Measurements from ENCODE around the gene YDJC.

The YDJC gene

GRCh38 chr22:21606775-21607174 lies 23.0 kb downstream of the YDJC start:
- peak overlapping the region; percentile 58; the same call in 1 of the 2 replicates for H3K27ac ChIP-seq
- no peak for DNase-seq (ENCODE audit: low spot score)
- POLR2A ChIA-PET (ENCODE audit: low non-redundant PET): no interaction called here
- CTCF ChIA-PET: no interaction called here
- no peak for TF ChIP-seq CTCF (conservative IDR thresholded peaks at IDR 0.05; ENCODE audit: low read depth)

GRCh38 chr22:21605887-21606564 lies 23.8 kb downstream of the YDJC start:
- POLR2A ChIA-PET (ENCODE audit: low non-redundant PET): no interaction called here
- peak overlapping the region; percentile 58; the same call in 1 of the 2 replicates for H3K27ac ChIP-seq
- no peak for TF ChIP-seq CTCF (conservative IDR thresholded peaks at IDR 0.05; ENCODE audit: low read depth)
- DNase-seq (ENCODE audit: low spot score): no peak
- CTCF ChIA-PET: interaction anchor here (0.7 kb wide), 1 partner anchor 19 kb away, joined by 4 read pairs; no protein-coding TSS in a partner anchor

- no peak for TF ChIP-seq CTCF (conservative IDR thresholded peaks at IDR 0.05; ENCODE audit: low read depth)
- CTCF ChIA-PET: no interaction called here
- DNase-seq (ENCODE audit: low spot score): no peak
- no peak overlapping the region for H3K27ac ChIP-seq
- POLR2A ChIA-PET (ENCODE audit: low non-redundant PET): no interaction called here
Observed at GRCh38 chr22:21603973-21604372, 25.8 kb downstream of the YDJC start.

- TF ChIP-seq CTCF (conservative IDR thresholded peaks at IDR 0.05; ENCODE audit: low read depth): no peak
- POLR2A ChIA-PET (ENCODE audit: low non-redundant PET): no interaction called here
- H3K27ac ChIP-seq: no peak overlapping the region
- CTCF ChIA-PET: interaction anchor here (0.7 kb wide), 1 partner anchor 28 kb away, joined by 3 read pairs; no protein-coding TSS in a partner anchor
- DNase-seq (ENCODE audit: low spot score): no peak
Observed at GRCh38 chr22:21602579-21602978, 27.2 kb downstream of the YDJC start.

GRCh38 chr22:21599053-21599893 lies 30.5 kb downstream of the YDJC start:
- POLR2A ChIA-PET (ENCODE audit: low non-redundant PET): no interaction called here

More at GRCh38 chr22:21599053-21599893, 30.5 kb downstream of the YDJC start:
- no peak for TF ChIP-seq CTCF (conservative IDR thresholded peaks at IDR 0.05; ENCODE audit: low read depth)
- no peak for DNase-seq (ENCODE audit: low spot score)
- no peak overlapping the region for H3K27ac ChIP-seq
- CTCF ChIA-PET: no interaction called here
